Measurements from ENCODE around the gene CEP120. TPM values are rescaled to one million over a fixed set of nuclear protein-coding genes. Genes with fewer than 3 reads are reported as not detected.

Gene CEP120
- total and polyA plus RNA-seq, 2 of the 4 experiments (the other 2 are of a cell fraction) = 6.7 to 46.1 TPM

DNA sequence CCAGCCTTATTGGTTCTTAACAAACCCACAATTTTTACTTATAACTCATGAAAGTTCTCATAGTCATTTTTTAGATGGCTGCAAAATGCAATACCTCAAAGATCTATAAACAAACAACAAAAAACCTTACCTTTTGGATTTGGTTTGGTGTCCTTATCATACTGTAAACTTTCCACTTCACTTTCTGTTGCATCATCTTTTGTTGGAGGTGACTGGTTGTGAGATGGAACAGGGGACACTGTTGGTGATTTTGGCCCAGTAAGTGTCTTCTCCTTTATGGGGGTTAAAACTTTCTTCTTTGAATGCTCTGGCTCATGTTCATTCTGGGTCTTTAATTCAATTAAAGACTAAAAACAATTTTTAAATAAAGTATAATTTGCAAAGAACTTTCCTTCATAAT lies 33.4 kb downstream of the CEP120 start:
- H2AK9ac ChIP-seq (replicated peaks; ENCODE audit: low read depth, low read length, poor library complexity) = no peak overlapping the region
- no peak overlapping the region for H3K18ac ChIP-seq (ENCODE audit: low read depth, low read length)
- no peak overlapping the region for H3K23ac ChIP-seq (ENCODE audit: low read depth, low read length)
- no peak overlapping the region for H2BK120ac ChIP-seq (ENCODE audit: low read depth, low read length)
- H4K20me1 ChIP-seq (ENCODE audit: insufficient read depth, low read length) = no peaks in the 10 kb centered on the region
- H3K4me2 ChIP-seq (ENCODE audit: low read depth, low read length) = no peak overlapping the region
- H3K4me3 ChIP-seq (ENCODE audit: insufficient read depth, low read depth, low read length) = no peak overlapping the region
- H2BK5ac ChIP-seq (ENCODE audit: low read depth, low read length, poor library complexity, severe bottlenecking) = no peak overlapping the region
- intact Hi-C loops (cut with micrococcal nuclease) (loop anchor here (10.0 kb wide), 1 partner anchor 215 kb away; no protein-coding TSS in a partner anchor), dilution Hi-C loops (cut with HindIII; ENCODE audit: low sequenced_read_pairs, unreplicated experiment) (no loop called here), in situ Hi-C loops (cut with MboI; ENCODE audit: low sequenced_read_pairs) (no loop called here)
- H3K9me1 ChIP-seq (ENCODE audit: insufficient read depth, low read length) = no peaks in the 10 kb centered on the region
- no peak overlapping the region for H3K27ac ChIP-seq (ENCODE audit: insufficient read depth, low read length)
- H4K5ac ChIP-seq (ENCODE audit: low read depth, low read length) = no peak overlapping the region
- no TSS peak for BruUV-seq (replicated peaks)
- H4K91ac ChIP-seq (ENCODE audit: insufficient read depth, low read depth, low read length) = no peak overlapping the region
- no peak overlapping the region for H3K14ac ChIP-seq (replicated peaks; ENCODE audit: low read depth, low read length)
- TF ChIP-seq, protein P1, sequence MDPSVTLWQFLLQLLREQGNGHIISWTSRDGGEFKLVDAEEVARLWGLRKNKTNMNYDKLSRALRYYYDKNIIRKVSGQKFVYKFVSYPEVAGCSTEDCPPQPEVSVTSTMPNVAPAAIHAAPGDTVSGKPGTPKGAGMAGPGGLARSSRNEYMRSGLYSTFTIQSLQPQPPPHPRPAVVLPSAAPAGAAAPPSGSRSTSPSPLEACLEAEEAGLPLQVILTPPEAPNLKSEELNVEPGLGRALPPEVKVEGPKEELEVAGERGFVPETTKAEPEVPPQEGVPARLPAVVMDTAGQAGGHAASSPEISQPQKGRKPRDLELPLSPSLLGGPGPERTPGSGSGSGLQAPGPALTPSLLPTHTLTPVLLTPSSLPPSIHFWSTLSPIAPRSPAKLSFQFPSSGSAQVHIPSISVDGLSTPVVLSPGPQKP (IDR thresholded peaks at IDR 0.05; ENCODE audit: borderline replicate concordance, low read depth, low read length) = no peak
- no peak for TF ChIP-seq FOS (IDR thresholded peaks at IDR 0.05; ENCODE audit: low read depth, low read length)
- H3K4me1 ChIP-seq (ENCODE audit: control insufficient read depth, insufficient read depth, low read length) = no peaks in the 10 kb centered on the region
- no peaks in the 10 kb centered on the region for H3K79me1 ChIP-seq (ENCODE audit: low read depth in 1 of 2, low read length in 2 of 2)
- CTCF ChIA-PET = no interaction called here
- H2AK5ac ChIP-seq (ENCODE audit: low read depth, low read length) = no peak overlapping the region
- no peak overlapping the region for H4K8ac ChIP-seq (ENCODE audit: low read depth in 2 of 2, low read length in 2 of 2)
- H2AFZ ChIP-seq (replicated peaks; ENCODE audit: low read length, poor library complexity) = no peak overlapping the region
- POLR2A ChIA-PET (ENCODE audit: unreplicated experiment) = no interaction called here
- H3K4ac ChIP-seq (ENCODE audit: low read depth, low read length) = no peak overlapping the region
- DNase-seq (no peak), ATAC-seq (ENCODE audit: low read depth) (no peak)
- no peaks in the 10 kb centered on the region for H3K27me3 ChIP-seq (ENCODE audit: control insufficient read depth, insufficient read depth, low read length)
- peaks cover 12% of the 10 kb centered on the region for H3K36me3 ChIP-seq (ENCODE audit: control insufficient read depth, insufficient read depth, low read length)
- no peak overlapping the region for H3K9ac ChIP-seq (ENCODE audit: low read depth, low read length)
- no peak overlapping the region for H3K56ac ChIP-seq (ENCODE audit: extremely low read depth, insufficient read depth, low read length)
- no peak overlapping the region for H2BK15ac ChIP-seq (ENCODE audit: low read depth, low read length)
- H2BK20ac ChIP-seq (ENCODE audit: low read depth, low read length) = no peak overlapping the region
- H3K9me3 ChIP-seq (ENCODE audit: control insufficient read depth, insufficient read depth, low read length) = no peaks in the 10 kb centered on the region

Measured in IMR-90 (cell line).